ENCODE data around the gene ANKIB1. TPM values are rescaled to one million over a fixed set of nuclear protein-coding genes. Genes with fewer than 3 reads are reported as not detected.

ANKIB1 gene
- polyA plus RNA-seq, 2 of the 4 experiments (the other 2 are of a cell fraction): 20.7 to 59.5 TPM

- FAIRE-seq: no peak
- WGBS (ENCODE audit: missing lambda C conversion rate): 91% methylated on average over 4 of the region's 4 CpGs
- no peak overlapping the region for H3K27ac ChIP-seq
- no peak for DNase-seq (ENCODE audit: low read depth in 1 of 2, low spot score in 1 of 2)
- H3K4me1 ChIP-seq: no peaks in the 10 kb centered on the region
- no peak for ATAC-seq
- POLR2A ChIA-PET: no interaction called here
- no peak overlapping the region for H3K4me2 ChIP-seq
- no peaks in the 10 kb centered on the region for H3K9me3 ChIP-seq
- TF ChIP-seq KDM5A (IDR thresholded peaks at IDR 0.05) (no peak), CHD4 (IDR thresholded peaks at IDR 0.05; ENCODE audit: borderline replicate concordance) (no peak), CEBPB (IDR thresholded peaks at IDR 0.05) (no peak), FOSB (CRISPR knock-in tag; IDR thresholded peaks at IDR 0.05) (no peak), MAZ (IDR thresholded peaks at IDR 0.05; ENCODE audit: borderline replicate concordance, low read depth, low read length) (no peak), EHMT2 (IDR thresholded peaks at IDR 0.05; ENCODE audit: low read depth) (no peak), E2F6 (IDR thresholded peaks at IDR 0.05; ENCODE audit: borderline replicate concordance, low read depth) (no peak), JUNB (IDR thresholded peaks at IDR 0.05) (no peak), EHF (CRISPR knock-in tag; IDR thresholded peaks at IDR 0.05) (no peak), HOXB5 (CRISPR knock-in tag; IDR thresholded peaks at IDR 0.05) (no peak), CHD2 (IDR thresholded peaks at IDR 0.05; ENCODE audit: low read length, partially characterized antibody) (no peak)
- H3K4me3 ChIP-seq: no peak overlapping the region
- CTCF ChIA-PET: no interaction called here
Observed at GRCh38 chr7:92275327-92275726, 29.6 kb downstream of the ANKIB1 start.

- TF ChIP-seq RFX5 (IDR thresholded peaks at IDR 0.05) (no peak), NFE2L2 (conservative IDR thresholded peaks at IDR 0.05; ENCODE audit: low read length) (no peak), BHLHE40 (IDR thresholded peaks at IDR 0.05; ENCODE audit: low read depth, low read length) (no peak), NPAS2 (CRISPR knock-in tag; IDR thresholded peaks at IDR 0.05; ENCODE audit: borderline replicate concordance) (no peak), HOXB13 (CRISPR knock-in tag; IDR thresholded peaks at IDR 0.05; ENCODE audit: low read depth) (no peak), ATOH8 (CRISPR knock-in tag; IDR thresholded peaks at IDR 0.05; ENCODE audit: low read depth) (no peak), SMC3 (IDR thresholded peaks at IDR 0.05) (no peak), HMGXB4 (CRISPR knock-in tag; IDR thresholded peaks at IDR 0.05; ENCODE audit: borderline replicate concordance) (no peak), EHF (CRISPR knock-in tag; IDR thresholded peaks at IDR 0.05) (no peak), MAX (IDR thresholded peaks at IDR 0.05) (no peak), HES2 (IDR thresholded peaks at IDR 0.05) (no peak), PHF8 (IDR thresholded peaks at IDR 0.05; ENCODE audit: borderline replicate concordance, low read depth) (no peak), POLR2AphosphoS2 (conservative IDR thresholded peaks at IDR 0.05; ENCODE audit: low read length) (no peak), CBX8 (IDR thresholded peaks at IDR 0.05) (no peak), NR3C1 (IDR thresholded peaks at IDR 0.05) (no peak), RNF2 (IDR thresholded peaks at IDR 0.05; ENCODE audit: borderline replicate concordance, low read depth) (no peak)
- no peaks in the 10 kb centered on the region for H3K4me1 ChIP-seq
- no peak for DNase-seq (ENCODE audit: low read depth in 1 of 2, low spot score in 1 of 2)
- H3K4me2 ChIP-seq: no peak overlapping the region
- ATAC-seq: no peak
- H3K4me3 ChIP-seq: no peak overlapping the region
- ChIA-PET CTCF (no interaction called here), POLR2A (no interaction called here)
- 97% methylated on average over 2 of the region's 2 CpGs for whole genome bisulfite sequencing (ENCODE audit: missing lambda C conversion rate)
- H3K9me3 ChIP-seq: no peaks in the 10 kb centered on the region
- H3K27ac ChIP-seq: no peak overlapping the region
- no peak for FAIRE-seq
Observed at GRCh38 chr7:92276460-92276864, 30.7 kb downstream of the ANKIB1 start.

Data from A549 (cell line).